ENCODE data around the gene FSTL4. TPM values are rescaled to one million over a fixed set of nuclear protein-coding genes. Genes with fewer than 3 reads are reported as not detected.

Gene FSTL4
- total RNA-seq, 1 experiment from 2014 or later: not detected

DNA sequence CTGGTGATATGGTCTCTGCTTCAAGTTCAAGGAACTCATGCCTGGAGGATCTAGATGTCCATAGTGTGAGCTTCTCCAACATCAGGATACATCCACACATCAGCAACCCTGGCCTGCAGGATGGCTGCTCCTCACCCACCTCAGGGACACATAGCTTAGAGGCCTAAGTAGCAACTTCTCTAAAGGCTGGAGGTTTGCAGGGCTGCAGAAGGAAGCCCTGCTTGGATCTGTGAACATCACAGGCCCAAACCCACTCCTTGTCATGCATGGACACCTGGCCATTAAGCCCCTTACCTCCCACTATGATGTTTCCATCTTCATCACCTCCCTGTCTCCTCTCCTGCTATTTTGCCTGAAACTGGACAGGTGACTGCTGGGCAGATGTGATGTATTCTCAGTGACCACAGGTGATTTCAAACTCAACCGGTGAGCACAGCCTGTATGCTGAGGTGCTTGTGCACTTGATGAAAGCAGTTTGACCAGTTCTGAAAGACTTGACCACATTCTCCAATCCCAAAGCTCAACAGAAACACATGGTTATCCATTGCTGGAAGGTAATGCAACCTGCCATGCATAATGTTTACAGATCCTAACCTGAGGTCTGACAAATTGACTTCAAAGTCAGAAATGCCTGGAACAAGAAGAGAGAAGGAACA is 205.2 kb downstream of the FSTL4 start:
- peak overlapping the region; percentile 19 for H3K4me2 ChIP-seq
- no peak overlapping the region for H2AFZ ChIP-seq
- H3K36me3 ChIP-seq (ENCODE audit: low read depth): no peaks in the 10 kb centered on the region
- H3K9me2 ChIP-seq (ENCODE audit: insufficient read depth): no peaks in the 10 kb centered on the region
- H3F3A ChIP-seq (ENCODE audit: insufficient read depth, low read depth): peaks cover 14% of the 10 kb centered on the region; the same call in 1 of the 2 replicates
- H3K4me1 ChIP-seq (replicated peaks; ENCODE audit: insufficient read depth): peaks cover 18% of the 10 kb centered on the region
- H4K20me1 ChIP-seq (ENCODE audit: insufficient read depth): no peaks in the 10 kb centered on the region
- TF ChIP-seq EZH2 (IDR thresholded peaks at IDR 0.05; ENCODE audit: low read depth): no peak
- TF ChIP-seq, protein P1, sequence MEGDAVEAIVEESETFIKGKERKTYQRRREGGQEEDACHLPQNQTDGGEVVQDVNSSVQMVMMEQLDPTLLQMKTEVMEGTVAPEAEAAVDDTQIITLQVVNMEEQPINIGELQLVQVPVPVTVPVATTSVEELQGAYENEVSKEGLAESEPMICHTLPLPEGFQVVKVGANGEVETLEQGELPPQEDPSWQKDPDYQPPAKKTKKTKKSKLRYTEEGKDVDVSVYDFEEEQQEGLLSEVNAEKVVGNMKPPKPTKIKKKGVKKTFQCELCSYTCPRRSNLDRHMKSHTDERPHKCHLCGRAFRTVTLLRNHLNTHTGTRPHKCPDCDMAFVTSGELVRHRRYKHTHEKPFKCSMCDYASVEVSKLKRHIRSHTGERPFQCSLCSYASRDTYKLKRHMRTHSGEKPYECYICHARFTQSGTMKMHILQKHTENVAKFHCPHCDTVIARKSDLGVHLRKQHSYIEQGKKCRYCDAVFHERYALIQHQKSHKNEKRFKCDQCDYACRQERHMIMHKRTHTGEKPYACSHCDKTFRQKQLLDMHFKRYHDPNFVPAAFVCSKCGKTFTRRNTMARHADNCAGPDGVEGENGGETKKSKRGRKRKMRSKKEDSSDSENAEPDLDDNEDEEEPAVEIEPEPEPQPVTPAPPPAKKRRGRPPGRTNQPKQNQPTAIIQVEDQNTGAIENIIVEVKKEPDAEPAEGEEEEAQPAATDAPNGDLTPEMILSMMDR (conservative IDR thresholded peaks at IDR 0.05): no peak
- POLR2A ChIA-PET (ENCODE audit: unreplicated experiment): interaction anchor here (0.7 kb wide), 1 partner anchor 42 kb away, joined by 3 read pairs; no protein-coding TSS in a partner anchor
- H3K4me3 ChIP-seq: no peak overlapping the region
- no TSS peak for BruUV-seq (replicated peaks)
- no peak overlapping the region for H3K27ac ChIP-seq
- H3K79me2 ChIP-seq (ENCODE audit: low read depth): no peaks in the 10 kb centered on the region
- no peaks in the 10 kb centered on the region for H3K27me3 ChIP-seq (ENCODE audit: insufficient read depth, low read depth)
- CTCF ChIA-PET: interaction anchor here (0.6 kb wide), 1 partner anchor 32 kb away, joined by 4 read pairs; no protein-coding TSS in a partner anchor
- DNase-seq: peak in 1 of 2 experiments; percentile 89
- intact Hi-C loops (cut with micrococcal nuclease; ENCODE audit: unreplicated experiment): no loop called here
- no peaks in the 10 kb centered on the region for H3K9me3 ChIP-seq (ENCODE audit: insufficient read depth, low read depth)

- H3K27ac ChIP-seq: no peak overlapping the region
- peaks cover 18% of the 10 kb centered on the region for H3K4me1 ChIP-seq (replicated peaks; ENCODE audit: insufficient read depth)
- no peaks in the 10 kb centered on the region for H3K36me3 ChIP-seq (ENCODE audit: low read depth)
- no peaks in the 10 kb centered on the region for H3K9me2 ChIP-seq (ENCODE audit: insufficient read depth)
- no peak overlapping the region for H3K4me2 ChIP-seq
- no peak for TF ChIP-seq EZH2 (IDR thresholded peaks at IDR 0.05; ENCODE audit: low read depth)
- TF ChIP-seq, protein P1 (conservative IDR thresholded peaks at IDR 0.05): no peak
- H3K4me3 ChIP-seq: no peak overlapping the region
- H3K9me3 ChIP-seq (ENCODE audit: insufficient read depth, low read depth): no peaks in the 10 kb centered on the region
- peaks cover 14% of the 10 kb centered on the region; the same call in 1 of the 2 replicates for H3F3A ChIP-seq (ENCODE audit: insufficient read depth, low read depth)
- POLR2A ChIA-PET (ENCODE audit: unreplicated experiment): interaction anchor here (0.7 kb wide), 1 partner anchor 41 kb away, joined by 3 read pairs; no protein-coding TSS in a partner anchor
- BruUV-seq (replicated peaks): no TSS peak
- H2AFZ ChIP-seq: no peak overlapping the region
- no peaks in the 10 kb centered on the region for H3K27me3 ChIP-seq (ENCODE audit: insufficient read depth, low read depth)
- CTCF ChIA-PET: no interaction called here
- DNase-seq: no peak
- intact Hi-C loops (cut with micrococcal nuclease; ENCODE audit: unreplicated experiment): no loop called here
- no peaks in the 10 kb centered on the region for H4K20me1 ChIP-seq (ENCODE audit: insufficient read depth)
- H3K79me2 ChIP-seq (ENCODE audit: low read depth): no peaks in the 10 kb centered on the region
These were observed 205.9 kb downstream of the FSTL4 start for GRCh38 chr5:133406208-133406976.

- Histone ChIP-seq H3K9me2 (ENCODE audit: insufficient read depth) (no peaks in the 10 kb centered on the region), H3F3A (ENCODE audit: insufficient read depth, low read depth) (peaks cover 14% of the 10 kb centered on the region; the same call in 1 of the 2 replicates), H3K9me3 (ENCODE audit: insufficient read depth, low read depth) (no peaks in the 10 kb centered on the region), H4K20me1 (ENCODE audit: insufficient read depth) (no peaks in the 10 kb centered on the region), H3K36me3 (ENCODE audit: low read depth) (no peaks in the 10 kb centered on the region), H3K79me2 (ENCODE audit: low read depth) (no peaks in the 10 kb centered on the region), H3K27ac (no peak overlapping the region), H2AFZ (no peak overlapping the region), H3K4me3 (no peak overlapping the region), H3K4me2 (no peak overlapping the region), H3K4me1 (replicated peaks; ENCODE audit: insufficient read depth) (peaks cover 18% of the 10 kb centered on the region), H3K27me3 (ENCODE audit: insufficient read depth, low read depth) (no peaks in the 10 kb centered on the region)
- CTCF ChIA-PET: no interaction called here
- intact Hi-C loops (cut with micrococcal nuclease; ENCODE audit: unreplicated experiment): no loop called here
- no peak for DNase-seq
- POLR2A ChIA-PET (ENCODE audit: unreplicated experiment): no interaction called here
- BruUV-seq (replicated peaks): no TSS peak
- no peak for TF ChIP-seq EZH2 (IDR thresholded peaks at IDR 0.05; ENCODE audit: low read depth)
- TF ChIP-seq, protein P1 (conservative IDR thresholded peaks at IDR 0.05): no peak
These were observed 206.9 kb downstream of the FSTL4 start for GRCh38 chr5:133405275-133406034.
